ENCODE results near the gene TRPM2. TPM values are rescaled to one million over a fixed set of nuclear protein-coding genes. Genes with fewer than 3 reads are reported as not detected.

The TRPM2 gene
- total RNA-seq, 1 donor from 2014 or later: under 0.01 TPM

DNA sequence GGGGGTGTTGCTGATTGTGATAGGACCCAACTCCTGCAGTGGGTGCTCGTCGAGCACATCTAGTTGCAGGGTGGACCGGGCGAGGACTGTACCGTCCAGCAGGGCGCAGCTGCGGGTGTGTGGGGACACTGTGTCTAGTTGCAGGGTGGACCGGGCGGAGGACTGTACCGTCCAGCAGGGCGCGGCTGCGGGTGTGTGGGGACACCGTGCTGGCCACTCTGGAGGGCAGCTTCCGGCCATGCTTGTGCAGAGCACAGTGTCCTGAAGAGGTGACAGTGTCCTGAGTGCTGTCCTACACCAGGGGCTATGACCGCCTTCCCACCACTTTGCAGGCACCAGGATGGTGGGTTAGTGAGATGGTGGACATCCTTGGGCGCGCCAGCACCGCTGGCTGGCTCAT, 4.6 kb upstream of the TRPM2 start:
- DNase-seq (ENCODE audit: low read depth): no peak
- no peak overlapping the region for H3K4me3 ChIP-seq (ENCODE audit: low read depth, low read length)
- no peak for FAIRE-seq
- no peaks in the 10 kb centered on the region for H3K36me3 ChIP-seq (ENCODE audit: control insufficient read depth, insufficient read depth, low read length)
- peaks cover 14% of the 10 kb centered on the region for H3K27me3 ChIP-seq (ENCODE audit: control insufficient read depth, insufficient read depth, low read length)
- TF ChIP-seq, protein P1, sequence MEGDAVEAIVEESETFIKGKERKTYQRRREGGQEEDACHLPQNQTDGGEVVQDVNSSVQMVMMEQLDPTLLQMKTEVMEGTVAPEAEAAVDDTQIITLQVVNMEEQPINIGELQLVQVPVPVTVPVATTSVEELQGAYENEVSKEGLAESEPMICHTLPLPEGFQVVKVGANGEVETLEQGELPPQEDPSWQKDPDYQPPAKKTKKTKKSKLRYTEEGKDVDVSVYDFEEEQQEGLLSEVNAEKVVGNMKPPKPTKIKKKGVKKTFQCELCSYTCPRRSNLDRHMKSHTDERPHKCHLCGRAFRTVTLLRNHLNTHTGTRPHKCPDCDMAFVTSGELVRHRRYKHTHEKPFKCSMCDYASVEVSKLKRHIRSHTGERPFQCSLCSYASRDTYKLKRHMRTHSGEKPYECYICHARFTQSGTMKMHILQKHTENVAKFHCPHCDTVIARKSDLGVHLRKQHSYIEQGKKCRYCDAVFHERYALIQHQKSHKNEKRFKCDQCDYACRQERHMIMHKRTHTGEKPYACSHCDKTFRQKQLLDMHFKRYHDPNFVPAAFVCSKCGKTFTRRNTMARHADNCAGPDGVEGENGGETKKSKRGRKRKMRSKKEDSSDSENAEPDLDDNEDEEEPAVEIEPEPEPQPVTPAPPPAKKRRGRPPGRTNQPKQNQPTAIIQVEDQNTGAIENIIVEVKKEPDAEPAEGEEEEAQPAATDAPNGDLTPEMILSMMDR (IDR thresholded peaks at IDR 0.05; ENCODE audit: insufficient read depth, low read length, severe bottlenecking): no peak

DNA sequence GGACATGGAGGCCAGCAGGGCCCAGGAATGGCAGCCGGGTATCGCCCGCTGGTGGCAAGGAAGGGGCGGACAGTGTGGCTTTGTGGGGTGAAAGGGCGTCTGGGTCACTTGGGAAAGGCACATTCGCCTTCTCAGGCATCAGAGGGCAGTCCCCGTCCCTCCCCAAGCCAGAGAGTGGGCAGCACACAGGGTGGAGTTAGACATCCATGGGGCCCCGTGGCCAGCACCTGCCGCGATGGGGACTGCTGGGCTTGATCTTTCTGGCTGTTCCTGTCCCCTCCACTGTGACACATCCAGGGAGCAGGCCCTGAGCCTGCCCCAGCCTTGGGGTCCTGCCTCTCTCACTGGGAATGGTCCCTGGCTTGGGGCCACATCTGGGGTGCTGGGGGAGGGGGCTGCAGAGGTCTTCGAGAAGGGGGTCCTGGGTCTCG, 4.0 kb upstream of the TRPM2 start:
- TF ChIP-seq, protein P1 (IDR thresholded peaks at IDR 0.05; ENCODE audit: insufficient read depth, low read length, severe bottlenecking): no peak
- DNase-seq (ENCODE audit: low read depth) (no peak), FAIRE-seq (no peak)
- Histone ChIP-seq H3K36me3 (ENCODE audit: control insufficient read depth, insufficient read depth, low read length) (no peaks in the 10 kb centered on the region), H3K4me3 (ENCODE audit: low read depth, low read length) (no peak overlapping the region), H3K27me3 (ENCODE audit: control insufficient read depth, insufficient read depth, low read length) (peaks cover 14% of the 10 kb centered on the region)

DNA sequence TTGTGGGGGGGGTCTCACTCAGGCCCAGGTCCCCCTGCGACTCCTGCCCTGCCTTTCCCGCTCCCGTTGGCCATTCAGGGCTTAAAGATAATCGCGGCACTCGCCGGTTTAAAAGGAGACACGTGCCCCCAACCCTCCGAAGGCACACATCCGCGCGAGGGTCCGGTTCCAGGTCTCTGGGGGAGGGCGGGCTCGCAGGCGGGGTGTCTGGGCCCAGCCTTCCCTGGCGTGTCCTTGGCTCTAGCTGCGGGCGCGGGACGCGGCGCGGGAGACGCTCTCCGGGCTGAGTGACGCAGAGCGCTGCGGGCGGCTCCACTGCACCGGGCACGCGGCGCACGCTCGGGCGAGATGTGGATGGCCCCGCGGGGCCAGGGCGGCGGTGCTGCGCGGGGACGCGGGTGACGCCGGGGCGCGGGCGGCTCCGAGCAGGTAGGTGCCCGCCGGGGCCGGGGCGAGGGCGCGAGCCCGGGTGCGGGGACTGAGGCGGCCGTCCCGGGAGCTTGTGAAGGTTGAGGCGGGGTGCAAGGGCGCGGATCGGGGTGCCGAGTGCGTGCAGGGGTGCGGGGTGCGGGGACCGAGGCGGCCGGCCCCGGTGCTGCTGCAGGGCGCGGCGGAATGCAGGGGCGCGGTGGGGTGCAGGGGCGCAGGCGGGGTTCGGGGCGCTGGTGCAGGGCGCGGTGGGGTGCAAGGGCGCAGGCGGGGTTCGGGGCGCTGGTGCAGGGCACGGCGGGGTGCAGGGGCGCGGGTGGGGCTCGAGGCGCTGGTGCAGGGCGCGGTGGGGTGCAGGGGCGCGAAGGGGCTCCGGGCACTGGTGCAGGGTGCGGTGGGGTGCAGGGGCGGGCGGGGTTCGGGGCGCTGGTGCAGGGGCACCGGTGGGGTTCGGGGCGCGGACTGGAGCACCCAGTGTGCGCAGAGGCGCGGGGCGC, 3.3 kb upstream of the TRPM2 start:
- Histone ChIP-seq H3K36me3 (ENCODE audit: control insufficient read depth, insufficient read depth, low read length) (no peaks in the 10 kb centered on the region), H3K27me3 (ENCODE audit: control insufficient read depth, insufficient read depth, low read length) (peaks cover 14% of the 10 kb centered on the region), H3K4me3 (ENCODE audit: low read depth, low read length) (no peak overlapping the region)
- no peak for DNase-seq (ENCODE audit: low read depth)
- TF ChIP-seq, protein P1 (IDR thresholded peaks at IDR 0.05; ENCODE audit: insufficient read depth, low read length, severe bottlenecking): no peak
- no peak for FAIRE-seq

DNA sequence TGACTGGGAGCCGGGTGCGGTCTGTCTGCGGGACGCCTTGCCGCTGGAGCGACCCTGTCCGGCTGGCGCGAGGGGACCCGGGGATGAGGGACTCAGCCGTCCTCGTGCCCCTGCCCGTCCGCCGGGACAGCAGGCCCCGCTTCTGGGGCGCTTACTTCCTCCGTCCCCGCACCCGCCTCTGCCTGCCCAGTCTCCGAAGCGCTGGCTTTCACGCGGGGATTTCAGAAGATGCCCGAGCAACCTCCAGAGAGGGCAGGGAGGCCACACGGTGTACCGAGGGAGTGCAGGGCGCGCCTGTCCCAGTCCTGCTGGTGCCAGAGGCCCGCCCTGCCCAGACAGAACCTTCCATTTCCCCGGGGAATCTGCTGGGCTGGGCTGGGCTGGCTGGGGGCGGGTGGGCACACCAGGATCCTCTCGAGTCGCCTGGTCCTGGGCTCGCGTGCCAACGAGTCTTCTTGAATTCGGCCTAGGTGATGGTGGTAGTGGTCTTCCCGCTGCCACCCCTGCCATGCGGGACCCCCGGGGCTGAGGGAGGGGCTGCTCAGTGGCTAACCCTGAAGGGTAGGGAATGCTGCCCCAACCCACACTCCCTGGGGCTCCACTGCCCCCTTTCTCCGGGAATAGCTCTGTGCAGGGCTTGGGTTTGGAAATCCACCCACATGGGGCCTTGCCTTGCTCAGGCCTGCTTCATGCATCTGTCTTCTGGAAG, 2.5 kb upstream of the TRPM2 start:
- H3K4me3 ChIP-seq (ENCODE audit: low read depth, low read length): no peak overlapping the region
- no peak for DNase-seq (ENCODE audit: low read depth)
- no peaks in the 10 kb centered on the region for H3K36me3 ChIP-seq (ENCODE audit: control insufficient read depth, insufficient read depth, low read length)
- FAIRE-seq: no peak
- H3K27me3 ChIP-seq (ENCODE audit: control insufficient read depth, insufficient read depth, low read length): peaks cover 14% of the 10 kb centered on the region
- TF ChIP-seq, protein P1 (IDR thresholded peaks at IDR 0.05; ENCODE audit: insufficient read depth, low read length, severe bottlenecking): no peak

DNA sequence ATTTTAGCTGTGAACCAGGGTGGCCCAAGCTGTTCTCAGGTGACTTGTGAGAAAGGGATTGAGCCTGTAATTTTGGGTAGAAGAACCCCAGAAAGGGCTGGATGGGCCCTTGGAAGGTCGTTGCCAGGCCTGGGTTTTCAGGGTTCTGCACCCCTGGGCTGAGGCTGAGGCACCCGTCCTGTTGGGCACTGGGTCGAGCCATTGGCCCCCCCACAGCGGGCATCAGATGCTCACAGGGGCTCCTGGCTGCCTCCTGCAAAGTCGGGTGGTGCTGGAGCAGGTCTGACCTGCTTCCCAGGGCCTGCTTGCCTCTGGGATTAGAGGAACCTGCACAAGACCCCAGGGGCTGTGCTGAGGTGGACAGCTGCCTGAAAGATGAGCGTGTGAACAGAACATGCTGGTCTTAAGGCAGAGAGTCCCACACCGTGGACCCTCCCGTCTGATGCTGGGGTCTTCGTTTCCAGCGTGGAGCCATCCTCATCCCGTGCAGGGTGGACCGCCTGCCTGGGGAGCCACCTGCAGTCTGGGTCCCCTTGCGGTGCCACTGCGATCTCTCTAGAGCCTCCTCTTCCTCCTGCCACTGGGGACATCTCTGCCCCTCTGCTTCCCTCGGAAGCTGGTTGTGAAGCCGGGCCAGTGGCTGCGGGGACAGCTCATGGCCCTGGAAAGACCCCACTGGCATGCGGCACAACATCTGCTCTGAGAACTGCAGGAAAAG, 1.7 kb upstream of the TRPM2 start:
- Histone ChIP-seq H3K27me3 (ENCODE audit: control insufficient read depth, insufficient read depth, low read length) (peaks cover 14% of the 10 kb centered on the region), H3K36me3 (ENCODE audit: control insufficient read depth, insufficient read depth, low read length) (no peaks in the 10 kb centered on the region), H3K4me3 (ENCODE audit: low read depth, low read length) (no peak overlapping the region)
- FAIRE-seq: no peak
- TF ChIP-seq, protein P1 (IDR thresholded peaks at IDR 0.05; ENCODE audit: insufficient read depth, low read length, severe bottlenecking): no peak
- no peak for DNase-seq (ENCODE audit: low read depth)

All from bronchial epithelial cell (primary cell).